ACC112 (cell line): Measurements from ENCODE around the gene LSM6.
A peak's percentile ranks its signal among the peaks of the same experiment; 100 is the strongest.

Experiments
- H2AFZ ChIP-seq: fragments of 200-600 bp; sonication (generic); one replicate; pipeline ENCODE4 v1.6.0; 2017; ENCODE audit warnings: antibody characterized with exemption, low read length; ENCODE audit not compliant: unreplicated experiment
- H3K27ac ChIP-seq: fragments of 200-600 bp; sonication (generic); 2 replicates; pipeline ENCODE4 v1.5.1; 2014; ENCODE audit warnings: low read depth, mild to moderate bottlenecking, antibody characterized with exemption, low read length, moderate library complexity
- H3K27me3 ChIP-seq: fragments of 200-600 bp; sonication (generic); 2 replicates; pipeline ENCODE4 v1.6.1; 2014; ENCODE audit warnings: mild to moderate bottlenecking, antibody characterized with exemption, low read length, moderate library complexity, mixed read lengths; ENCODE audit not compliant: insufficient read depth
- H3K36me3 ChIP-seq: fragments of 200-600 bp; sonication (generic); 2 replicates; pipeline ENCODE4 v1.6.1; 2016; ENCODE audit warnings: mild to moderate bottlenecking, antibody characterized with exemption, low read length, moderate library complexity, mixed read lengths; ENCODE audit not compliant: insufficient read depth
- H3K4me1 ChIP-seq: fragments of 200-600 bp; sonication (generic); one replicate; pipeline ENCODE4 v1.6.1; 2016; ENCODE audit warnings: low read length, mixed read lengths; ENCODE audit not compliant: insufficient read depth, unreplicated experiment, control insufficient read depth
- H3K4me3 ChIP-seq: fragments of 200-600 bp; sonication (generic); 2 replicates; pipeline ENCODE4 v1.5.1; 2014; ENCODE audit warnings: mild to moderate bottlenecking, low read depth, low read length
- H3K79me2 ChIP-seq: fragments of 200-600 bp; sonication (generic); one replicate; pipeline ENCODE4 v1.6.0; 2016; ENCODE audit warnings: low read length; ENCODE audit not compliant: control insufficient read depth, unreplicated experiment, insufficient read depth

LSM6 gene

GRCh38 chr4:146175541-146176453, at the start of gene LSM6:
Gene LSM6, plus strand, starts transcription at chr4:146175718. Its CDS starts 7,204 bp downstream, at chr4:146182922.
- Histone ChIP-seq H3K36me3 (no peaks in the 10 kb centered on the region), H3K27me3 (no peaks in the 10 kb centered on the region), H2AFZ (peak within 1 kb of the TSS; percentile 81), H3K4me1 (peaks cover 8% of the 10 kb centered on the region), H3K4me3 (peak within 1 kb of the TSS; percentile 95), H3K79me2 (peaks cover 47% of the 10 kb centered on the region), H3K27ac (peak within 1 kb of the TSS; percentile 72)

- Histone ChIP-seq H3K27ac (no peak overlapping the region), H3K4me3 (no peak overlapping the region), H3K36me3 (no peaks in the 10 kb centered on the region), H3K4me1 (peaks cover 7% of the 10 kb centered on the region), H3K79me2 (no peaks in the 10 kb centered on the region), H2AFZ (no peak overlapping the region), H3K27me3 (0 out of 2 replicates have a peak, but pooled peaks cover 5% of the 10 kb centered on the region)
These were observed 43.1 kb upstream of the LSM6 start for GRCh38 chr4:146132445-146132844.

- Histone ChIP-seq H3K4me3 (no peak overlapping the region), H3K27me3 (0 out of 2 replicates have a peak, but pooled peaks cover 6% of the 10 kb centered on the region), H3K36me3 (no peaks in the 10 kb centered on the region), H3K27ac (no peak overlapping the region), H3K79me2 (no peaks in the 10 kb centered on the region), H2AFZ (no peak overlapping the region), H3K4me1 (peaks cover 7% of the 10 kb centered on the region)
These were observed 40.6 kb upstream of the LSM6 start for GRCh38 chr4:146134761-146135445.

GRCh38 chr4:146135941-146136340, 39.6 kb upstream of the LSM6 start:
- no peak overlapping the region for H2AFZ ChIP-seq
- peaks cover 11% of the 10 kb centered on the region; the same call in 1 of the 2 replicates for H3K27me3 ChIP-seq

GRCh38 chr4:146142768-146143167, 32.8 kb upstream of the LSM6 start:
- Histone ChIP-seq H3K79me2 (no peaks in the 10 kb centered on the region), H3K4me3 (no peak overlapping the region), H3K27me3 (peaks cover 26% of the 10 kb centered on the region; the same call in 1 of the 2 replicates), H3K27ac (no peak overlapping the region), H3K4me1 (no peaks in the 10 kb centered on the region), H3K36me3 (no peaks in the 10 kb centered on the region), H2AFZ (no peak overlapping the region)

More at GRCh38 chr4:146135941-146136340, 39.6 kb upstream of the LSM6 start:
- Histone ChIP-seq H3K4me1 (peaks cover 7% of the 10 kb centered on the region), H3K79me2 (no peaks in the 10 kb centered on the region), H3K36me3 (no peaks in the 10 kb centered on the region), H3K4me3 (no peak overlapping the region), H3K27ac (no peak overlapping the region)

- H3K27ac ChIP-seq: no peak overlapping the region
- H3K4me1 ChIP-seq: no peaks in the 10 kb centered on the region
- no peak overlapping the region for H3K4me3 ChIP-seq
- H3K79me2 ChIP-seq: no peaks in the 10 kb centered on the region
- H2AFZ ChIP-seq: no peak overlapping the region
- H3K36me3 ChIP-seq: no peaks in the 10 kb centered on the region
- peaks cover 25% of the 10 kb centered on the region; the same call in 1 of the 2 replicates for H3K27me3 ChIP-seq
These were observed 31.6 kb upstream of the LSM6 start for GRCh38 chr4:146143888-146144287.

- Histone ChIP-seq H3K27ac (no peak overlapping the region), H3K4me3 (no peak overlapping the region), H3K36me3 (no peaks in the 10 kb centered on the region), H2AFZ (no peak overlapping the region), H3K27me3 (peaks cover 17% of the 10 kb centered on the region; the same call in 1 of the 2 replicates), H3K4me1 (no peaks in the 10 kb centered on the region), H3K79me2 (no peaks in the 10 kb centered on the region)
These were observed 28.6 kb upstream of the LSM6 start for GRCh38 chr4:146146918-146147317.

- no peaks in the 10 kb centered on the region for H3K79me2 ChIP-seq
- H3K27me3 ChIP-seq: peaks cover 13% of the 10 kb centered on the region; the same call in 1 of the 2 replicates
- no peak overlapping the region for H2AFZ ChIP-seq
- no peaks in the 10 kb centered on the region for H3K4me1 ChIP-seq
- H3K27ac ChIP-seq: no peak overlapping the region
- H3K4me3 ChIP-seq: no peak overlapping the region
- no peaks in the 10 kb centered on the region for H3K36me3 ChIP-seq
These were observed 27.5 kb upstream of the LSM6 start for GRCh38 chr4:146148021-146148420.

GRCh38 chr4:146154057-146154456, 21.5 kb upstream of the LSM6 start:
- no peak overlapping the region for H2AFZ ChIP-seq

GRCh38 chr4:146155152-146155724, 20.3 kb upstream of the LSM6 start:
- Histone ChIP-seq H3K27me3 (peaks cover 19% of the 10 kb centered on the region; the same call in 1 of the 2 replicates), H2AFZ (no peak overlapping the region), H3K4me3 (no peak overlapping the region), H3K79me2 (no peaks in the 10 kb centered on the region), H3K27ac (no peak overlapping the region), H3K36me3 (no peaks in the 10 kb centered on the region), H3K4me1 (no peaks in the 10 kb centered on the region)

More at GRCh38 chr4:146154057-146154456, 21.5 kb upstream of the LSM6 start:
- Histone ChIP-seq H3K79me2 (no peaks in the 10 kb centered on the region), H3K4me1 (no peaks in the 10 kb centered on the region), H3K36me3 (no peaks in the 10 kb centered on the region), H3K27me3 (peaks cover 19% of the 10 kb centered on the region; the same call in 1 of the 2 replicates), H3K4me3 (no peak overlapping the region), H3K27ac (no peak overlapping the region)
